Amygdala (tissue), 56 donors: ENCODE data around the gene STUM.
"Not testable (repeated sequence)": the region's sequence is repeated elsewhere in the genome, so short reads cannot be mapped to it uniquely, and the experiment has no call there.

ENCODE experiments used
- DNase-seq, 56 donors: peaks; one replicate each; lab custom pipeline; 2025; lab: John Stamatoyannopoulos, UW

The STUM gene

DNA sequence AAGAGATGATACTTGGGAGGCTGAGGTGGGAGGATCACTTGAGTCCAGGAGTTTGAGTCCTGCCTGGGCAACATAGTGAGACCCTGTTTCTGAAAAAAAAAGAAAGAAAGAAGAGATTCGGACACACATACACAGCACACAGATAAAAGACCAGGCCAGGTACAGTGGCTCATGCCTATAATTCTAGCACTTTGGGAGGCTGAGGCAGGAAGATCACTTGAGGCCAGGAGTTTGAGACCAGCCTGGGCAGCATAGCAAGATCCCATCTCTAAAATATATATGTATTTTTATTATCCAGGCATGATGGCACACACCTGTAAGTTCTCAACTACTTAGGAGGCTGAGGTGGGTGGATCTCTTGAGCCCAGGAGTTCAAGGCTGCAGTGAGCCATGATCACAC lies 69.2 kb downstream of the STUM start:
- not testable (repeated sequence) for DNase-seq

DNA sequence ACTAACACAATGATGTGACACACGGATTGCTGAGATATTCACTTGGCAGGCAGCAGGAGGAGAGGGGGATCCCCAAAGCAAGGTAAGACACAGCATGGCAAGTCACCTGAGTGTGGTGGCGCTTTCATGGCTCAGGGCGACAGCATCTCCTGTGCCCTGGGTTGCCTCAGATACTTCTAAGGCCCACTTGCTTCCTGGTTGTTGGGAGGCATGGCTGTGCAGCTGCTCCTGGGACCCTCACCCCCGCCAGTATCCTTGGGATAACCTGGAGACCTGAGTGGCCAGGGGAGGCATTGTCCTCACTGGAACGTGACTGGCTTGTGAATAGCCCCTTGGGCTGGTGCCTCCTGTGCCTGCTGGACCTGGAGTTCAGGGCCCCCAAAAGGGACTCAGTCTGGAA lies 69.8 kb downstream of the STUM start:
- DNase-seq = no peak

DNA sequence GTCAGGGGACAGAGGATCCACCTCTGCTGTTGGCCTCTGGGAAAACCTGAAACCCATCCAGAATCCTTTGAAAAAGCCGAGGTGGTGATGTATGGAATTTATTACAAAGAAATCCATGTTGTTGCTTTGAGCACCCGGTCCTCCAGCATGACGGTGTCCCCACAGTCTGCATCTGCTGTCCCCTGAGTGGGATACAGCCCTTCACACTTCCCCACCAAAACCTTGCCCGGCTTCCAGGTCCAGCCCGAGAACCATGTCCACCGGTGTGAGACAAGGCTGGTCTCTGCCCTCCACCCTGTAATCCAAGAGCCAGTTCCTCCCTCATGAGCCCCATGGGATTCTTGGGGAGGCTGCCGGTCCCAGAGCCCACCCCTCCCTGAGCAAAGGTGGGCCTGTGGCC lies 70.5 kb downstream of the STUM start:
- no peak for DNase-seq

DNA sequence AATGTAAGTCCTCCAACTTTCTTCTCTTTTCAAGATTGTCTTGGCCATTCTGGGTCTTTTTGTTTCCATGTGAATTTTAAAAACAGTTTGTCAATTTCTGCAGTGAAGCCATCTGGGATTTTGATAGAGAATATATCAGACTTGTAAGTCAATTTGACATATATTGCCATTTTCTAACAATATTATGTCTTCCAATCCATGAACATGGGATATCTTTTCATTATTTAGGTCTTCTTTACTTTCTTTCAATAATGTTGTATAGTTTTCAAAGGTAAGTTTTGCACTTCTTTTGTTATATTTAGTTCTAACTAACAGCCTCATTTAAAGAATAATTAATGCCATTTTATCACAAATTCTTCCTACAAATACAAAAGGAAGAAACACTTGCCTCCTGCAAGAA lies 73.4 kb downstream of the STUM start:
- DNase-seq = no peak

DNA sequence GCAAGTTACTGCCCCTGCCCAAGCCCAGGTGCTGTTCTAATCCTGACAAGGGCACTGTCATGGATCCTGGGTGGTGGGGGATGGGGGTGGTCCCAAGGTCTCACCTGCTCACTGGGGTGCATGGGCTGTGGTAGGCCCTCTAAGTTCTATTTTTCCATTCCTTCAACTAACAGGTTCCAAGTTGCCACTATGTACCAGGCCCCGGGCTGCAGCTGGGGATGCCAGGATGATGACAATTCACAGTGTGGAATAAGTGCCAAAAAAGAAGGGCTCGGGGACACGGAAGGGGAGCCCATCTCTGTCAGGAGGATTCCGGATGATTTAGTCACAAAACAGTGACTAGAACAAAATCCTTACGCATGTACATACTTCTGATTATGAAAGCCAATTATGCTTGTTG lies 76.0 kb downstream of the STUM start:
- DNase-seq = no peak

DNA sequence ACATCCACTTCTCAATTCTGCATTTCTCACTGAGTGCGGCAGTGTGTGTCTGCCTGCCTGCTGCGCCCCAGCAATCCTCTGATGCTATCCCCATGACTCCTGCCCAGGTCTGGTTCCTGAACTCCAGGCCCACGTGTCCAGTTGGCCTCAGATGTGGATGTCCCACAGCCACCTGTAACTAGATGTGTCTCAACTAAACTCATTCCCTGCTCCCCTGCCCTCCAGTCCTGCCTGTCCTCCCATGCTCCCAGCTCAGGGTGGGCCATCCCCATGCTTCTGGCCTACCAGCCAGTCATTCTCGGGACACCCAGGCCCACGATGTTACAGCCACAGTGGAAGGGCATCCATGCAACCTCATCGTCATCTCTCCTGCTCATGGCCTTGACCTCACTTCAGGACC lies 76.8 kb downstream of the STUM start:
- DNase-seq = no peak

DNA sequence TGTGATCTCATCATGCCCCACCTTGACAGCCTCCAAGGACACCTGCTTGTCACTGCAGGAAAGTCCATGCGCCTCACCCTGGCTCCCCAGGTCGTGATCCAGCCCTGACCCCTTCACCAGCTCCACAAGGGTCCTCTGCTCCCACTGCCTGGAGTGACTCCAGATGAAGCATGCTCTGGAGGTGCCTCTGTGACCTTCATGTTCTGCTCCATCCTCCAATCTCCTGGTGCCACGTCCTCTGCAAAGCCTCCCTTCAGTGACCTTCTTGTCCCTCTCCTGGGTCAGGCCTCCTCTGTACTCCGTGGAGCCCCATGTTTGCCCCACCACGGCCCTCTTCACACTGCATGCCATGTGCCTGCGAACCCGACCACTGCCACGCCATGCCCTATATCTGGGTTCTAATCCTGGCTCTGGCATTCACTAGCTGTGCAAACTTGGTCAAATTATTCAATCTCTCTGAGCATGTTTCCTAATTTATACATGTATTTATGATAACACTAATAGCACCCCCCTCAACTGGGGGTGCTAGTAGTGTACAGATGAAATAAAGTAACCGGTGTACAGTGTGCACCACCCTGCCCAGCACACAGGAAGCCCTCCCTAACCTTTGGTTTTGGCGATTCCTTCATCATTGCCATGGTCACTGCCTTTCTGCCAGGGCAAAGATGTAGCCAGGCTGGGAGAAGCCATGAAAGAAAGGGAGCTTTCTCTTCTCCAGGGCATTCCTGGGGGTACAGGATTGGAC lies 77.4 kb downstream of the STUM start:
- peak in 1 of 56 donors; percentile 19 for DNase-seq

DNA sequence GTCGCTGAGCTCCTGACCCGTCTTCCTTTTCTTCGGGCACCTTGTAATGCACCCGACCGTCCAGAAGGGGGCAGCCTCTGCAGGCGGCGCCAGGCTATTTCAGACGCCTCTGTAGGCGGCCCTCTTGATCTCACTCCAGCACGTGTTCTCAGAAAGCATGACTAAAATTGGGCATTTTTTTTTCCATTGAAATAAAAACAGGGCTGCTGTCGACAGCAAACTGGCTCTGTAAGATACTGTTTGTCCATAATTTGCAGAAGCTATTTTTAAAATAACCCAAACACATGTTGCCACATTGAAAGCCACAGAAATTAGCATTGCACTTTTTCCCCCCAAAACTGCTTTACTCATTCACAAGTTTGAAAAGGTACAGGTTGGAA lies 78.0 kb downstream of the STUM start:
- DNase-seq = peak in 44 of 56 donors; percentile 19 to 80 (median 55)

DNA sequence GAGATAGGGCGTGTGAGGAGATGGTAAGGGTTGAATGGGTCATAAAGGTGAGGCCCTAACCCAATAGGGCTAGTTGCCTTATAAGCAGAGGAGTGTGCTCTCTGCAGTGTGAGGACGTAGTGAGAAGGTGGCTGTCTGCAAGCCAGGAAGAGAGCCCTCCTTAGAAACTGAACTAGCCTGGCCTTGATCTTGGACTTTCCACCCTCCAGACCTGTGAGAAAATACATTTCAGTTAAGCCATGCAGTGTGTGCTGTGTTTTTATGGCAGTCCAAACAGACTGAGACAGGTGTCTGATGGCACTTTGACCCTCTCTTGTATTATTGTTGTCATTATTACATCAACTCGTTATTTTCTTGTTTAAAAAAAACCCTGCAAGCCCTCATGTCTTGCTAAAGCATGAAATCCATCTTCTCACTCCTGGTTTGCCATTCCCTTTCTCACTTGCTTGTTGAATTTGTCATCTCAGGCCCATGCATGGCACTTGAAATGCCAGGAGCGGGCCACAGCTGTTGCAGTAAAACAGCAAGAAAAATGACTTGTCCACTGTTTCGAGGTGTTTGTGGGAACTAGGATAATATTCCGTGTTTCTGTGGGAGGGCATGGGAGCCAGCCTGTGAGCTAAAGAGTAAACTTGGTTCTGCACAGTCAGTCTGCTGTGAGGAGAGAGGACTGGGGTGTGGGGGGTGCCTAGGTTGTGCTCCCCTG lies 78.6 kb downstream of the STUM start:
- no peak for DNase-seq

DNA sequence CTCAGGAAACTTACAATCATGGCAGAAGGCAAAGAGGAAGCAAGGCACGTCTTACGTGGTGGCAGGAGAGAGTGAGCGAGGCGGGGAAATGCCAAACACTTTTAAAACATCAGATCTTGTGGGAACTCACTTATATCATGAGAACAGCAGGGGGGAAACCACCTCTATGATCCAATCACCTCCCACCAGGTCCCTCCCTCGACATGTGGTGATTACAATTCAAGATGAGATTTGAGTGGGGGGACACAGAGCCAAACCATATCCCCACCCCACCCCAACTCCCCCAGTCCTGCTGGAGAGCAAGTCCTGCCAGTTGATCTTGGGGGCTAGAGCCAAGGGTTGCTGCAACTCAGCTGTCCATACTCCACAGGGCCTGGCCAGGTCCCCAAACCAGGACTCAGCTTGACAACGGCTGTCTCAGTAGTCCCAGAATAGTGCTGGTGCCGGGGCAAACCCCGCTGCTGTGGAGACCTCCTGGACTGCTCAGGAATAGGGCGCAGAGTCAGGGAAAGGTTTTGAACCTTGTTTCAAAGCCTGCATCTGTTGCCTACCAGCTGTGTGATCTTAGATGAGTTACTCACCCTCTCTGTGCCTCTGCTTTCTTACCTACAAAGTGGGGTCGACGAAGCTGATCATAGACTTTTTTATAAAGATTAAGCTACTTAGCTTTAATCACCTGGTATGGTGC lies 79.5 kb downstream of the STUM start:
- DNase-seq = no peak

DNA sequence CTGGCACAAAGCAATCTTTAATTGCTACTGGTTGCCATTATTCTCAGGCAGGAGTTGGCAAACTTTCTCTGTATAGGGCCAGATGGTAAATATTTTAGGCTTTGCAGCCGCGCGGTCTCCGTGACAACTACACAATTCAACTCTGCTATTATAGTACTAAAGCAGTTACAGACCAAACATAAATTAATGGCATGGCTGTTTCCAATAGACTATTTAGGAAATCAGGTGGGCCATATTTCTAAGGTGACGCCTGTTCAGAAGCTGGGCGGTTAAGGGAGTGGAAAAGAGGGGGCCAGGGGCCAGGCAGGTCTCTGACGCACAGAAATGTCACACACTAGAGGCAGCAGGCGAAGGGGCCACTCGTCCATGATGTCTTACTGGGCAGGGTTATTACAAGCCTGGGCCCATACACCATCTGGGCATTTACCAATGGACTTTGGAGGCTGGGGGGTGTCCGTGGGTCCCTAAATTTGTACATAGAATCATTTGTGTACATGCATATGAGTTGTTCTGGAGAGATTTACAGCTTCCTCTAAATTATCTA lies 80.1 kb downstream of the STUM start:
- DNase-seq = peak in 3 of 56 donors; percentile 27 to 44 (median 44)

DNA sequence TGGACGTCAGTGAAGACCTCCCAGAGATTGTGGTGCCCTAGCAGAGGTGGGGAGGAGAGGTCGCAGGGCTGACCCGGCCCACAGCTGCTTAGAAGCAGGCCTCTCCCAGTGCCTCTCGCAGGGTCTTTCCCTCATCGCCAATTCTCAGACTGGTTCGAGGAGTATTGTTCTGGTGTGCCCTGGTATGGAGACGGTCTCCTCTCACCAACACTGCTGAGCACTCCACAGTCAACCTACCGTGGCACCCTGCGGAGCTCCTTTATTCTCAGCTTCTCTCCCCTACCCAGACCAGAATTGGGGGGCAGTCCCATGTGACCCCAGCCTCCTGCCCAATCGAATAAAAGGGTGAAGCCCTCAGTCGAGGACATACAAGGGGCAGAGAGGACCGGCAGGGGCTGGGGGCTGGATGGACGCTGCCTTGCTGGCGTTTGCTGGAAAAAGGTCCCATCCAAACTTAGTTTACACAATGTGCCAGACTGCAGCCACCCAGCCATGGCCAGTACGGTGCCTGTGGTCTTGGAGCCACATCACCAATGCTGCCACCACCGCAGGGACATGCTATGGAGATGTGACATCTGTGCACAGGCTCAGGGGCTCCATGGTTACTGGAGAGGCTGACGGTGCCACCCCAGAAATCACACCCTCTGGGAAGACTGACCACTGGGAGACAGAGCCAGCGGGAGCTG lies 80.8 kb downstream of the STUM start:
- no peak for DNase-seq

DNA sequence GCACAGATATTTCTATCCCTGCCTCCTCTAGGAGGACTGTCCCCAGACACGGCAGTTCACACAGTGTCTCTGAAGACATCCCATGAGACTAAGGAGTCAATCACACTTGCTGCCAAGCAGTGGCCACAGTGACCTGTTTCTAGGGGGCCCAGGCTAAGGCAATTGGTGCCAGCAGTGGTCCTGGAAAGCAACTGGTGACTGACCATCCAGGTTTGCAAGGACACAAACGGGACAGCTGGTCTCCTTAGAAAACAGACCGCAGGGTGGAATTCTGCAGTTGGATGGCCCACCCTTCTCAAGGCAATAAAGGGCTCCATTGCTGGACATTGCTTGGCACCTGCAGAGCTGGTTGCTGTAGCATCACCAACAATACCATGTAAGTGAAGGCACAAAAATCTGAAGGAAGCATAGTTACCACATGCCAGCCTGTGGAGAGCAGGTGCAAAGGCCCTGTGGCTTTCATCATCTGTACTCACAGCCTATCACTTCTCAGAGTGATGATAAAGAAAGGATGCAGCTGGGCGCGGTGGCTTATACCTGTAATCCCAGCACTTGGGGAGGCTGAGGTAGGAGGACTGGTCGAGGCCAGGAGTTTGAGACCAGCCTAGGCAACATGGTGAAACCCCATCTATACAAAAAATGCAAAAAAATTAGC lies 81.5 kb downstream of the STUM start:
- DNase-seq = no peak

DNA sequence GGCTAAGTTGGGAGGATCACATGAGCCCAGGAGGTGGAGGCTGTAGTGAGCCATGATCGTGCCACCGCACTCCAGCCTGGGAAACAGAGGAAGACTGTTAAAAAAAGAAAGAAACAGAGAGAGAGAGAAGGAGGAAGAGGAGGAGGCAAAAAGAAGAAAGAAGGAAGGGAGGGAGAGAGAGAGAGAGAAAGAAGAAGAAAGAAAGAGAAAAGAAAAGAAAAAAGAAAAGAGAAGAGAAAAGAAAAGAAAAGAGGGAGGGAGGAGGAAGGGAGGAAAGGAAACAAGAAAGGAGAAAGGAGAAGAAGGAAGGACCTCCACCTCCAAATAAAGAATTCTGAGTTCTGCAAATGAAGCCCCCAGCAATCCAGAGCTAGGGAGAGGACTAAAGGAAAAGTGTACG lies 82.0 kb downstream of the STUM start:
- DNase-seq = no peak

DNA sequence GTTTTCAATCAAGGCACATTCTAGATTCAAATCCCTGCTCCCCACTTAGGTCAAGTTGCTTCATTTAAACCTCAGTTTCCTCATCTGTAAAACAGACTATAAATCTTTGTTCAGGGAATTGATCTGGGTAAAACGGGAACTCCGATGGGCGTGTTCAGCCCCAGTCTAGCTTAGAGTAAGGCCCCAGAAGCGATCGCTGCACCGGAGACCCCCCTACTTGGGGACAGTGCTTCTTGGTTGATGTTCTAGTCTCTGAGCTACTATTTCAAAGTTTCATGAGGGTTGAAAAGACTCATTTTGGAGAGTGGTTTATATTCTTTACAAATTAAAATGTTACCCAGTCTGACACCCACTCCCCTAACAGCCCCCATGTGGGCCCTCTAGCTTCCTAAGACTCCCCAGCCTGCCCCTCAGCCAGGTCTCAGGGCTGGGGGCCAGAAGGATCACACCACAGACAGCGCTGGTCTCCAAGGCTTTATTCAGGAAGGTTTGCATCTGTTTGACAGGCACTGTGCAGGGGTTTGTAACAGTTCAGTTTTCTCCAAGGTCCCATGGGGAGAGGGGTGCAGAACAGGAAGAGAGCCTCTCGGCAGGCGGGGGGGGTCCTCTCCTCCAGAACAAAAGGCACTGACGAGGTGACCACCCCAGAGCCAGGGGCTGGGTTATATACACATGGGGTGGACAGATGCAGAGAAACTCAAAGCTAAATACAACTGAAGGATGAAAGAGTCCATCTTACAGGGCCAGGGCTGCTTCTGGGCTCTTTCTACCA lies 82.9 kb downstream of the STUM start:
- DNase-seq = no peak

DNA sequence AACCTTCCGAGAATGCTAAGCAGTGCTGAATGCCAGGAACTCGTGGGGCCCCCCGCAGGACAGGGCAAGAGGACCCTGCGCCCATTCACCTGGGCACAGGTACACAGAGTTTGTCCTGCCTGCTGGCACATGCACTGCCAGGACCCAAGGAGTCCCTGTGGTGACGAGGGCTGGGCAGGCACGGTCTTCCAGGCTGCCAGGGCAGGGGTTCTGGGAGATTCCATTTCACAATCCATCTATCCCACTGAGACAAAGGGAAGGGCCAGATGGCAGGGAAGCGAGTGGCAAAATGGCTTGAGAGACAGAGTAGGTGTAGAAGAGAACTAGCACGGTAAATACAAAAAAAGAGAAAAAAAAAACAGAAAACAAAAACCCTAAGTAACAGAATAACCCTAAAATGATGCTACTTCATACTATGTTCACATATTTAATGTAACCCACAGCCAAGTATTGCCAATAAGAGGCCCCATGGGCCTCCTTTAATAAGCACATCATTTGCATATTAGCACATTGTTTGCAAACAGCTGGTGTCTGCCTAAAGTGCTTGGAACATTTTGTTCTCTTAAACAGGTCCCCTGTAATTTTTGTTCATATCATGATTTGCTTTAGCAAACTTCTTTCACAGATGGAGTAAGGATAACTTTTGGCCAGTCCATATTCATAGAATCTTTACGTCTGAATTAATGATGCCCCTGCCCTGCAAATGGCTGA lies 83.8 kb downstream of the STUM start:
- DNase-seq = no peak

DNA sequence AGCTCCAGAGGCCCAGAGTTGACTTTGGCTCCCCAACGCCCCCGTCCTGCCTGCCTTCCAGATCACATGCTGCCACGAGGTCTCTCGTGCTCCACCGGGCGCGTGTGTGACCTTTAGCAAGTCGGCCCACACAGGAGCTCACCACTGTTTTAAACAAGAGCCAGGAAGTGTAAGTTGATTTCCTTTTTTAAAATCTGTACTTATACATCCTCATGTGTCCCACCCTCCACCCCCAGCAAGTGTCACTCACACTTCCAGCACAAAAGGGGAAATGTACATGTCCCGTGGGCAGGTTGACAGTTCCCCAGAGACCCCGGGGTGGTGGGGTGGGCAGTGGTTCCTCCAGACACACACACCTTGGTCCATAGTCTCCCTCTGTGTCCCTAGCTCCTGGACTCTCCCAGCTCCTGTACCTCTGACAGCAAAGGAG lies 84.4 kb downstream of the STUM start:
- DNase-seq = no peak

DNA sequence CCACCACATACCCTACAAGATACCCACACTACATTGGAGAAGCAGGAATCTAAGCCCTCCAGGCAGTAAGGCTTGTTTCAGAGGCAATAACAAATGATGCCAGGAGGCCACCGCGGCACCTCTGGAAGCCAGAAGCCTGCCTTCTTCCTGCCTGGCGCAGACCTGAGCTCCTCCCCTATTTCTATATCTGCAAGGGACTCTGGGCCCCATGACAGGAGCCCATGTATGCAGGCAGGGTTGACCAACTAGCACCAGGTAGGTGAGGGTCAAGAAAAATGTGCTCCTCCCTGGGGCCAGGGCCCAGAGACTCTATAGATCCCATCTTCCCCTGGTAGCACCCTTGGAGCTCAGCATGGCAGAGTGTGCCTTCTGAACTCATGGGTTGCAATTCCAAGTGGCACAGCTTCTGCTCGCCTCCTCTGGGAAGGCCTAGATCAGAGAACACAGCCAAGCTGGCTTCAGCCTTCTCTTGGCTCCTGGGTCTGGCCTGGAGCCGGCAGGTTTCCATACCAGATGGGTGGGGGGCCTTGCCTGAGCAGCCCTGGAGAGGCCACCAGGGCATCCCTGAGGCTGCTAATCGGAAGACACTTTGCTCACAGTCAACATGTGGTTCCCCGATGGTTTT lies 85.1 kb downstream of the STUM start:
- DNase-seq = no peak
